ENCODE results near the gene FHIT. TPM values are rescaled to one million over a fixed set of nuclear protein-coding genes. Genes with fewer than 3 reads are reported as not detected.

The FHIT gene
- total RNA-seq, 1 experiment from 2014 or later: 20.1 TPM

DNA sequence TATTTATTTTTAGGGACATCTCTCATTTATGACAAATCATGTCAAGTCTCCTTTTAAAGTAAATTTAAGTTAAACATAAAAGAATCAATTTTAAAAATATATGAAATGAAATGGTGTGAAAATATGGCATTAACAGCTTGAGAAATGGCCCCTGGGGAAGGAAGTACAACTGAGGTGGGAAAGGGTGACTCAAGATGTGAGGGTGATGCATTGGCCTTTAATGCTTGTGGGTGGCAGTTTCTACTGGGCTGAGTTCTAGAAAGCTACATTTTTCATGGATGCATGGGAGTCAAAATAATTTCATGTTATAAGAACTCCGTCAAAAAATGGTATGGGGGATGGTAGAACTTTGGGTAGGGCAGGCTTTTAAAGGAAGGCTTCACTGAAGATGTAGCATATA lies 1492.6 kb downstream of the FHIT start:
- no TSS peak for BruUV-seq (replicated peaks)
- Mint-ChIP-seq H3K36me3 (ENCODE audit: insufficient read depth, unreplicated experiment) (no peaks in the 10 kb centered on the region), H3K27ac (ENCODE audit: low read depth, unreplicated experiment) (no peak overlapping the region), H3K4me3 (ENCODE audit: unreplicated experiment) (no peak overlapping the region), H3K9me3 (ENCODE audit: unreplicated experiment) (no peaks in the 10 kb centered on the region), H3K4me1 (ENCODE audit: insufficient read depth, unreplicated experiment) (no peaks in the 10 kb centered on the region), H3K27me3 (ENCODE audit: insufficient read depth, unreplicated experiment) (no peaks in the 10 kb centered on the region)
- DNase-seq (ENCODE audit: unreplicated experiment): no peak
- ChIA-PET CTCF (interaction anchor here (0.6 kb wide), 1 partner anchor 1273 kb away, joined by 3 read pairs; no protein-coding TSS in a partner anchor), POLR2A (no interaction called here)
- intact Hi-C loops (cut with micrococcal nuclease): no loop called here
- TF ChIP-seq, protein P1, sequence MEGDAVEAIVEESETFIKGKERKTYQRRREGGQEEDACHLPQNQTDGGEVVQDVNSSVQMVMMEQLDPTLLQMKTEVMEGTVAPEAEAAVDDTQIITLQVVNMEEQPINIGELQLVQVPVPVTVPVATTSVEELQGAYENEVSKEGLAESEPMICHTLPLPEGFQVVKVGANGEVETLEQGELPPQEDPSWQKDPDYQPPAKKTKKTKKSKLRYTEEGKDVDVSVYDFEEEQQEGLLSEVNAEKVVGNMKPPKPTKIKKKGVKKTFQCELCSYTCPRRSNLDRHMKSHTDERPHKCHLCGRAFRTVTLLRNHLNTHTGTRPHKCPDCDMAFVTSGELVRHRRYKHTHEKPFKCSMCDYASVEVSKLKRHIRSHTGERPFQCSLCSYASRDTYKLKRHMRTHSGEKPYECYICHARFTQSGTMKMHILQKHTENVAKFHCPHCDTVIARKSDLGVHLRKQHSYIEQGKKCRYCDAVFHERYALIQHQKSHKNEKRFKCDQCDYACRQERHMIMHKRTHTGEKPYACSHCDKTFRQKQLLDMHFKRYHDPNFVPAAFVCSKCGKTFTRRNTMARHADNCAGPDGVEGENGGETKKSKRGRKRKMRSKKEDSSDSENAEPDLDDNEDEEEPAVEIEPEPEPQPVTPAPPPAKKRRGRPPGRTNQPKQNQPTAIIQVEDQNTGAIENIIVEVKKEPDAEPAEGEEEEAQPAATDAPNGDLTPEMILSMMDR (IDR thresholded peaks at IDR 0.05; ENCODE audit: unreplicated experiment): no peak

DNA sequence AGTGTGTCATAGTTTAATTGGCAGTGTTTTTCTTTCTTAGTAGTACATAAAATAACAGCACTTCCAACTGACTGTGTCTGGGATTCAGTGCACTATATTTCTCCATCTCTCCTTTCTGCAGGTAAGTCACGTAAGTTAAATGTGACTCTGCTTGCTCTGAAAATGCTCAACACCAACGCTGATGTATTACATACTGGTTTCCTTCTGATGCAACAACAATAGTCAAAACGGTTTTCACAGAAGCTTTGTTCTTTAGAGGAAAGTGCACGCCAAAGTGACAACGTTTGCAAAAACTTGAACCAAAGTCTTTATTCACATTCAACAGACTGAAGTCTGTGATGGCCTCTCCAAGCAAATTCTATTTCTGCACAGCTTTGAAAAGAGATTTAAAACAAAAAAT lies 1494.3 kb downstream of the FHIT start:
- TF ChIP-seq, protein P1 (IDR thresholded peaks at IDR 0.05; ENCODE audit: unreplicated experiment): no peak
- ChIA-PET CTCF (interaction anchor here (0.6 kb wide), 2 partner anchors 320 to 1112 kb away, joined by 3 to 4 read pairs; no protein-coding TSS in a partner anchor), POLR2A (no interaction called here)
- no peak overlapping the region for H3K4me3 Mint-ChIP-seq (ENCODE audit: unreplicated experiment)
- no TSS peak for BruUV-seq (replicated peaks)
- intact Hi-C loops (cut with micrococcal nuclease): no loop called here
- H3K27me3 Mint-ChIP-seq (ENCODE audit: insufficient read depth, unreplicated experiment): no peaks in the 10 kb centered on the region
- H3K4me1 Mint-ChIP-seq (ENCODE audit: insufficient read depth, unreplicated experiment): no peaks in the 10 kb centered on the region
- no peak overlapping the region for H3K27ac Mint-ChIP-seq (ENCODE audit: low read depth, unreplicated experiment)
- H3K36me3 Mint-ChIP-seq (ENCODE audit: insufficient read depth, unreplicated experiment): no peaks in the 10 kb centered on the region
- H3K9me3 Mint-ChIP-seq (ENCODE audit: unreplicated experiment): no peaks in the 10 kb centered on the region
- no peak for DNase-seq (ENCODE audit: unreplicated experiment)

DNA sequence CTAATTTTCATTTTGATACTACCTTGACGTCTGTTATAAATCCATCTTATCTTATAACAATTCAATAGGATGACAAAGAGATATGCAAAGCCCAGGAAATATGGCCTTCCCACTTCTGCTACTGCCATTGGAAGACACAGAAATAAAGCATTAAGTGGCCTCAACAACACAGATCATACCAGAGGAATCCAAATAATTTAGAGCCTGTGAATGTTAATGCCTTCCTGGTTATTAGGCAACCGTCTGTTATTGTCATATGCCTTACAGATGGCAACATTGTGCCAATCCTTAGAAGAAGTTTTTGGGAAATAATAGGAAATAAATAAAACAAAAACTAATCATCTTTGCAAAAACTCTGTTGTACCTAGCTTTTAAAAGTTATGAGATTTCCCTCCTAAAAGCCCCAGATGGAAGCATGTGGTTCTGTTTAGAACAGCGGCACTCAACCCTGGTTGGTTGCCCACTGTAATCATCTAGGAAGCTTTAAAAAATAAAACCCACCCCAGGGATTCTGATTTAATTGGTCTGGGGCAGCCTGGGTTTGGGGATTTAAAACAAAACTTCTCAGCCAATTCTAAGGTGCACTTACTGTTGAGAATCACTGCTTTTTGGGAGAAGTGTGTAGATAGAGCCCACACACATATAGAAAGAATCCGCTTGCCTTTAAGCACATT lies 1496.7 kb downstream of the FHIT start:
- intact Hi-C loops (cut with micrococcal nuclease): no loop called here
- no peak for DNase-seq (ENCODE audit: unreplicated experiment)
- BruUV-seq (replicated peaks): no TSS peak
- CTCF ChIA-PET: no interaction called here
- no peak overlapping the region for H3K4me3 Mint-ChIP-seq (ENCODE audit: unreplicated experiment)
- no peaks in the 10 kb centered on the region for H3K27me3 Mint-ChIP-seq (ENCODE audit: insufficient read depth, unreplicated experiment)
- no peaks in the 10 kb centered on the region for H3K36me3 Mint-ChIP-seq (ENCODE audit: insufficient read depth, unreplicated experiment)
- no peak overlapping the region for H3K27ac Mint-ChIP-seq (ENCODE audit: low read depth, unreplicated experiment)
- no peaks in the 10 kb centered on the region for H3K9me3 Mint-ChIP-seq (ENCODE audit: unreplicated experiment)
- H3K4me1 Mint-ChIP-seq (ENCODE audit: insufficient read depth, unreplicated experiment): no peaks in the 10 kb centered on the region
- TF ChIP-seq, protein P1 (IDR thresholded peaks at IDR 0.05; ENCODE audit: unreplicated experiment): no peak
- POLR2A ChIA-PET: no interaction called here

DNA sequence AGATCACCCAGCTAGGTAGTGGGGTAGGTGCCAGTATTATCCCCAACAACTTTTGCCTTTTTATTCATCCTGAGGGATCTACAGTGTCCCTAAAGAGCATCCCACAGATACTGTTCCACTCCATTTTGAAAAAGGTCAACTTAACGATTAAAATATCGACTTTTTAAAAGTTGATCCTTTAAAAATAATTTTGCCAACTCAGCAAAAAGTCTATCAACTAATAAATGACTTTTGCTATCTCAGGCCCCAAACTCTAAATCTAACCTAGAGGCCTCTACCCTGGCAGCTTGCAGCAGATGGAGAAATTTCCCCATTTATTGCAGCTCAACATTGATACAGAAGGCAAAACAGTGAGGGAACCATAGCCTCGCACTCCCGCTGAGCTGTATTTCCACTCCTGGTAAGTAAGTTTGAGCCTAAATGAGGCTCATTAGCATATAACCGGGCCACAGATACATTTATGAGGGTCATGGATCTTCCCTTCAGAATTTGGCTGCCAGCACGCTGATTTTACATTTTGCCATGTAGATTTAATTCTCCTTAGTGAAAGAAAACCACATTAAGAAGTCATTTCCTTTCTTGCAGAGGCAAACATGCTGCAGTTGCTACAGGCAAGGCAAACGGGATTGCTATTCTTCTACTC lies 1497.3 kb downstream of the FHIT start:
- no peaks in the 10 kb centered on the region for H3K4me1 Mint-ChIP-seq (ENCODE audit: insufficient read depth, unreplicated experiment)
- BruUV-seq (replicated peaks): no TSS peak
- no peaks in the 10 kb centered on the region for H3K9me3 Mint-ChIP-seq (ENCODE audit: unreplicated experiment)
- intact Hi-C loops (cut with micrococcal nuclease): no loop called here
- TF ChIP-seq, protein P1 (IDR thresholded peaks at IDR 0.05; ENCODE audit: unreplicated experiment): no peak
- no peak overlapping the region for H3K4me3 Mint-ChIP-seq (ENCODE audit: unreplicated experiment)
- ChIA-PET CTCF (no interaction called here), POLR2A (interaction anchor here (0.6 kb wide), 1 partner anchor 160 kb away, joined by 3 read pairs; no protein-coding TSS in a partner anchor)
- H3K27ac Mint-ChIP-seq (ENCODE audit: low read depth, unreplicated experiment): no peak overlapping the region
- no peaks in the 10 kb centered on the region for H3K27me3 Mint-ChIP-seq (ENCODE audit: insufficient read depth, unreplicated experiment)
- H3K36me3 Mint-ChIP-seq (ENCODE audit: insufficient read depth, unreplicated experiment): no peaks in the 10 kb centered on the region
- no peak for DNase-seq (ENCODE audit: unreplicated experiment)

Measured in MCF 10A (cell line).